H1 (cell line): ENCODE results near the gene TMEM30A. TPM values are rescaled to one million over a fixed set of nuclear protein-coding genes. Genes with fewer than 3 reads are reported as not detected.

Experiments used
- CTCF ChIA-PET: fragments of 300-600 bp; sonication (Branson Sonifier 250); formaldehyde crosslinking; loops from one replicate; lab custom pipeline; 2021; ENCODE audit not compliant: partially characterized antibody; lab: Charles Lee
- POLR2A ChIA-PET: fragments of 300-600 bp; sonication (Branson Sonifier 250); formaldehyde crosslinking; loops from one replicate; lab custom pipeline; 2021; ENCODE audit warnings: inconsistent platforms; ENCODE audit not compliant: partially characterized antibody; lab: Charles Lee
- DNase-seq, 2 experiments: peaks; one replicate each; pipeline versions ENCODE4 v3.0.0 to v3.0.0-alpha.2; 2010 to 2022; ENCODE audit warnings: low spot score in 2 of 2, low read depth in 1 of 2, mixed read lengths in 1 of 2
- FAIRE-seq: peaks from 2 replicates; lab custom pipeline; 2011; peaks lifted over from hg19 to GRCh38; lab: Jason Lieb, UNC
- H2AFZ ChIP-seq: 2 replicates; pipeline ENCODE4 v1.8.1; 2012; ENCODE audit warnings: low read length, inconsistent platforms
- H2AK5ac ChIP-seq: 2 replicates; pipeline ENCODE4 v1.6.1; 2013; ENCODE audit warnings: low read depth, low read length
- H2BK120ac ChIP-seq: replicated peaks from 2 replicates; pipeline ENCODE3; 2013; ENCODE audit warnings: low read depth, low read length, inconsistent platforms
- H2BK12ac ChIP-seq: 2 replicates; pipeline ENCODE4 v1.6.1; 2013; ENCODE audit warnings: low read depth, low read length
- H2BK15ac ChIP-seq: 2 replicates; pipeline ENCODE4 v1.6.1; 2013; ENCODE audit warnings: low read length
- H2BK20ac ChIP-seq: 2 replicates; pipeline ENCODE4 v1.6.1; 2013; ENCODE audit warnings: low read length
- H2BK5ac ChIP-seq: 2 replicates; pipeline ENCODE4 v1.6.1; 2013; ENCODE audit warnings: low read depth, low read length
- H3K14ac ChIP-seq: 2 replicates; pipeline ENCODE4 v1.6.1; 2013; ENCODE audit warnings: inconsistent platforms; ENCODE audit not compliant: insufficient read length
- H3K18ac ChIP-seq: 2 replicates; pipeline ENCODE4 v1.6.1; 2013; ENCODE audit warnings: low read length; ENCODE audit errors: extremely low read depth
- H3K23ac ChIP-seq: 2 replicates; pipeline ENCODE4 v1.6.1; 2013; ENCODE audit warnings: inconsistent platforms; ENCODE audit not compliant: insufficient read length
- H3K23me2 ChIP-seq: 2 replicates; pipeline ENCODE4 v1.6.1; 2013; ENCODE audit warnings: low read depth, low read length
- H3K27ac ChIP-seq: 2 replicates; pipeline ENCODE4 v1.6.1; 2011; ENCODE audit warnings: low read depth, low read length, inconsistent platforms
- H3K27me3 ChIP-seq, 4 experiments: replicated peaks in 1 of 4; 1 replicate in 1 of 4; 2 replicates in 3 of 4; pipeline versions ENCODE4 v1.6.1 to v1.8.1; 2011 to 2013; ENCODE audit warnings: low read length in 3 of 4, mild to moderate bottlenecking in 3 of 4, inconsistent platforms in 2 of 4, mixed read lengths in 2 of 4, moderate library complexity in 1 of 4; ENCODE audit not compliant: control insufficient read depth in 3 of 4, insufficient read depth in 3 of 4; ENCODE audit errors: extremely low read depth in 1 of 4
- H3K36me3 ChIP-seq, 4 experiments: 2 replicates each; pipeline versions ENCODE4 v1.6.1 to v1.8.1; 2011 to 2013; ENCODE audit warnings: mild to moderate bottlenecking in 4 of 4, low read length in 3 of 4, moderate library complexity in 2 of 4, control low read depth in 1 of 4, inconsistent platforms in 1 of 4; ENCODE audit not compliant: insufficient read depth in 4 of 4, control insufficient read depth in 2 of 4
- H3K4ac ChIP-seq: replicated peaks from 2 replicates; pipeline ENCODE3; 2013; ENCODE audit warnings: low read length, low read depth, mixed read lengths, inconsistent platforms; ENCODE audit not compliant: insufficient read length
- H3K4me1 ChIP-seq, 4 experiments: replicated peaks in 1 of 4; 1 replicate in 1 of 4; 2 replicates in 3 of 4; pipeline versions ENCODE4 v1.6.1 to v1.8.1; 2011 to 2013; ENCODE audit warnings: low read length in 3 of 4, inconsistent platforms in 2 of 4, mixed read lengths in 1 of 4; ENCODE audit not compliant: insufficient read depth in 4 of 4, control insufficient read depth in 3 of 4
- H3K4me2 ChIP-seq, 2 experiments: 2 replicates each; pipeline versions ENCODE4 v1.6.1 to v1.8.1; 2011 to 2013; ENCODE audit warnings: low read depth in 2 of 2, low read length in 2 of 2, control low read depth in 1 of 2, inconsistent platforms in 1 of 2, mild to moderate bottlenecking in 1 of 2; ENCODE audit not compliant: insufficient read depth in 1 of 2
- H3K4me3 ChIP-seq, 4 experiments: fragments of 200-600, 300-600 bp in 1 of 4; sonication (generic), shearing (Covaris generic), sonication (Bioruptor Twin) in 1 of 4; 2 replicates each; pipeline versions ENCODE4 v1.5.1 to v1.8.1; 2011 to 2016; ENCODE audit warnings: low read length in 4 of 4, low read depth in 3 of 4, control low read depth in 2 of 4, inconsistent platforms in 2 of 4, mild to moderate bottlenecking in 2 of 4, mixed read lengths in 1 of 4, moderate library complexity in 1 of 4; ENCODE audit not compliant: insufficient read depth in 2 of 4; ENCODE audit errors: extremely low read depth in 1 of 4
- H3K56ac ChIP-seq: replicated peaks from 2 replicates; pipeline ENCODE3; 2013; ENCODE audit warnings: low read depth, mild to moderate bottlenecking, mixed read lengths, low read length, inconsistent platforms; ENCODE audit not compliant: insufficient read length
- H3K79me1 ChIP-seq: 2 replicates; pipeline ENCODE4 v1.6.1; 2013; ENCODE audit warnings: low read depth, low read length, control low read depth
- H3K79me2 ChIP-seq, 2 experiments: 2 replicates each; pipeline versions ENCODE4 v1.6.1 to v1.8.1; 2012 to 2013; ENCODE audit warnings: low read length in 2 of 2, mild to moderate bottlenecking in 2 of 2, inconsistent platforms in 1 of 2; ENCODE audit not compliant: insufficient read depth in 2 of 2, control insufficient read depth in 1 of 2
- H3K9ac ChIP-seq, 4 experiments: replicated peaks in 1 of 4; 1 replicate in 1 of 4; 2 replicates in 3 of 4; pipeline versions ENCODE4 v1.6.1 to v1.8.1; 2011 to 2013; ENCODE audit warnings: low read depth in 3 of 4, low read length in 3 of 4, control low read depth in 2 of 4, mild to moderate bottlenecking in 2 of 4, moderate library complexity in 2 of 4, inconsistent platforms in 1 of 4; ENCODE audit errors: extremely low read depth in 1 of 4
- H3K9me3 ChIP-seq, 2 experiments: 2 replicates each; pipeline versions ENCODE4 v1.6.1 to v1.8.1; 2012 to 2013; ENCODE audit warnings: mild to moderate bottlenecking in 2 of 2, moderate library complexity in 2 of 2, control low read depth in 1 of 2, inconsistent platforms in 1 of 2, low read depth in 1 of 2, low read length in 1 of 2, mixed read lengths in 1 of 2; ENCODE audit not compliant: insufficient read depth in 2 of 2
- H4K20me1 ChIP-seq, 2 experiments: replicated peaks in 1 of 2; 2 replicates each; pipeline versions ENCODE3 to v1.8.1; 2011 to 2013; ENCODE audit warnings: inconsistent platforms in 2 of 2, low read length in 2 of 2, mild to moderate bottlenecking in 1 of 2; ENCODE audit not compliant: insufficient read depth in 2 of 2, control insufficient read depth in 1 of 2
- H4K5ac ChIP-seq: 2 replicates; pipeline ENCODE4 v1.6.1; 2013; ENCODE audit warnings: low read length, low read depth, mixed read lengths, inconsistent platforms; ENCODE audit not compliant: insufficient read length
- H4K8ac ChIP-seq: 2 replicates; pipeline ENCODE4 v1.8.0; 2013; ENCODE audit warnings: mild to moderate bottlenecking, moderate library complexity, low read length, inconsistent platforms; ENCODE audit not compliant: insufficient read depth; ENCODE audit errors: extremely low read depth
- H4K91ac ChIP-seq: replicated peaks from 2 replicates; pipeline ENCODE3; 2013; ENCODE audit warnings: low read length, mixed read lengths, inconsistent platforms; ENCODE audit not compliant: insufficient read length
- NANOG ChIP-seq: IDR thresholded peaks from 2 replicates; pipeline ENCODE4 v1.6.1; 2011; ENCODE audit warnings: low read length, low read depth, mild to moderate bottlenecking, inconsistent platforms; ENCODE audit not compliant: insufficient read depth, poor library complexity, severe bottlenecking
- WGBS, 2 experiments: shearing (Covaris generic) in 1 of 2; methylation state at CpG; one replicate each; pipeline versions ENCODE4 v1.1.6 to v1.1.7; 2013 to 2015; ENCODE audit warnings: low lambda C conversion rate in 2 of 2, mixed read lengths in 2 of 2, inconsistent platforms in 1 of 2, low coverage in 1 of 2, missing lambda C conversion rate in 1 of 2; ENCODE audit not compliant: insufficient replicate concordance in 2 of 2, insufficient coverage in 1 of 2, insufficient read length in 1 of 2; ENCODE audit errors: extremely low coverage in 1 of 2, missing lambda C conversion rate in 1 of 2; 5-methylcytosine and 5-hydroxymethylcytosine counted together
- polyA plus RNA-seq, 7 experiments: library from polyadenylated mRNA; depleted of rRNA in 3 of 7; stranded (reverse) in 5 of 7; unstranded in 2 of 7; fragments of >200 nt in 5 of 7; fragments of 200-250 nt in 2 of 7; gene quantifications; 1 replicate in 5 of 7; 2 replicates in 1 of 7; 4 replicates in 1 of 7; pipeline versions ENCODE4 v1.2.1 to v1.2.3, GENCODE V29; 2011 to 2013; ENCODE audit warnings: missing spikeins in 2 of 7, mixed read lengths in 2 of 7
- total RNA-seq: library from RNA; stranded (reverse); fragmentation: NEBNext Ultra II Directional; extraction: Animal tissue kit (Norgen Biotek cat#: 25700); gene quantifications from 2 replicates; pipeline ENCODE4 v1.2.1, GENCODE V29; 2021

Gene TMEM30A
- total and polyA plus RNA-seq, 2 of the 8 experiments (the other 6 are each of a cell fraction or from before 2014, with no cell fraction given) = 10.5 to 71.0 TPM

DNA sequence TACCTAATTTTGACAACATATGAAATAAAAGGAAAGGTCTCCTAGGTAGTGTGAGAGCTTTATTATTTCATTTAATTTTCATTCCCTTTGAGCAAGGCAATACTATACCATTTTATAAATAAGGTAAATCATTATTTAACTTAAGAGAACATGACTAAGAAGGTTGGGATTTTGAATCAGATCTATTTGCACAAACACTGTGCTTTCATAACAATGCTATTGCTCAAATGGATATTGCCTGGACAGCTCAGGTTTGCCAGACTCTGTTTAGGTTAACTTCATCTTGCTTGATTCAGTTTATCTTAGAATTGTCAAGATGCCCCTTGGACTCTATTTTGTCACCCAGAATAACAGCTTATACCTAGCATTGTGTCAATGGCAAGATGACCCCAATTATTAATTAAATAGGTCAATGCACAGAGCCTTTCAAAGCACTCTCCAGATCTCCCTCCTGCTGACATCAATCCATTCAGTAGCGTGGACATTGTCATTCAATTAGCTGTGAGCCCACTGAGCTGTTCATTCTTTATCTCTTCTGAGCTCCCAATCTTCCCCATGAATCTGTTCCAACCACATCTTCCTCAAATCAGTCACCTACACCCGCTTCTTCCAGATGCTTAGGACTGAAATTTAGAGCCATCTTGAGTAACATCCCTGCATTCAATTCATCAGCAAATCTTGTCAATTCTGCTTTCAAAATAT, 42.1 kb upstream of the TMEM30A start:
- no peaks in the 10 kb centered on the region for H3K23me2 ChIP-seq
- H3K79me2 ChIP-seq = no peaks in the 10 kb centered on the region
- H3K4ac ChIP-seq = no peak overlapping the region
- H3K79me1 ChIP-seq = no peaks in the 10 kb centered on the region
- peak overlapping the region in 1 of 2 experiments; percentile 12; a peak in 2 of 4 replicates for H3K4me2 ChIP-seq
- H3K56ac ChIP-seq = no peak overlapping the region
- H3K27ac ChIP-seq = no peak overlapping the region
- FAIRE-seq (peak; percentile 50), DNase-seq (no peak)
- peaks cover 0 to 11% (median 6%) of the 10 kb centered on the region in 4 experiments; a peak in 5 of 7 replicates for H3K4me1 ChIP-seq
- H3K18ac ChIP-seq = no peak overlapping the region; the same call in 1 of the 2 replicates
- ChIA-PET CTCF (interaction anchor here (0.6 to 1.2 kb wide), 7 partner anchors 9 to 1060 kb away, joined by 3 read pairs; no protein-coding TSS in a partner anchor), POLR2A (interaction anchor here (0.9 to 1.5 kb wide), 8 partner anchors 8 to 58 kb away, joined by 3 to 4 read pairs (median 3); no protein-coding TSS in a partner anchor)
- H2BK120ac ChIP-seq = no peak overlapping the region
- 46% methylated on average over 2 of the region's 2 CpGs; no CpG with 5 or more reads in 1 of the 2 experiments for WGBS, 2 experiments
- H4K8ac ChIP-seq = no peak overlapping the region
- H2BK5ac ChIP-seq = no peak overlapping the region
- H3K14ac ChIP-seq = no peak overlapping the region
- peak overlapping the region; percentile 49 for H4K5ac ChIP-seq
- H3K4me3 ChIP-seq = no peak overlapping the region; a peak in 1 of 8 replicates
- no peaks in the 10 kb centered on the region for H3K27me3 ChIP-seq
- no peak overlapping the region for H4K91ac ChIP-seq
- no peak overlapping the region for H2BK12ac ChIP-seq
- H2AK5ac ChIP-seq = no peak overlapping the region
- H2BK15ac ChIP-seq = no peak overlapping the region
- H2AFZ ChIP-seq = no peak overlapping the region
- no peaks in the 10 kb centered on the region for H3K36me3 ChIP-seq
- no peak overlapping the region for H3K23ac ChIP-seq
- no peaks in the 10 kb centered on the region for H4K20me1 ChIP-seq
- H3K9me3 ChIP-seq = no peaks in the 10 kb centered on the region
- no peak overlapping the region for H2BK20ac ChIP-seq
- no peak overlapping the region for H3K9ac ChIP-seq
- peak; percentile 61 for TF ChIP-seq NANOG
